Natural killer cell (primary cell): Measurements from ENCODE around the gene KIF5C. TPM values are rescaled to one million over a fixed set of nuclear protein-coding genes. Genes with fewer than 3 reads are reported as not detected.
"Not testable (repeated sequence)": the region's sequence is repeated elsewhere in the genome, so short reads cannot be mapped to it uniquely, and the experiment has no call there.

Source experiments
- ATAC-seq, 3 donors: fragments of 150-1000 bp in 2 of 3; fragments of 200-7000 bp in 1 of 3; cut with Tn5 transposase; 1 replicate in 1 of 3; 2 replicates in 2 of 3; pipeline ENCODE4 v1.10.0; 2021; ENCODE audit warnings: mild to moderate bottlenecking in 2 of 3, moderate library complexity in 2 of 3
- DNase-seq, 2 donors: peaks; one replicate each; pipeline versions ENCODE4 v3.0.0 to v3.0.0-alpha.2; 2013 to 2021; ENCODE audit warnings: mixed read lengths in 1 of 2
- H3K27ac ChIP-seq: one replicate; pipeline ENCODE4 v1.5.1; 2013; ENCODE audit warnings: mild to moderate bottlenecking, low read length
- H3K27me3 ChIP-seq: one replicate; pipeline ENCODE4 v1.6.1; 2013; ENCODE audit warnings: low read length; ENCODE audit not compliant: control insufficient read depth, insufficient read depth
- H3K36me3 ChIP-seq: one replicate; pipeline ENCODE4 v1.6.1; 2013; ENCODE audit warnings: low read length; ENCODE audit not compliant: control insufficient read depth, insufficient read depth
- H3K4me1 ChIP-seq: one replicate; pipeline ENCODE4 v1.6.1; 2013; ENCODE audit warnings: low read length; ENCODE audit not compliant: control insufficient read depth, insufficient read depth
- H3K4me3 ChIP-seq: one replicate; pipeline ENCODE4 v1.5.1; 2013; ENCODE audit warnings: low read length
- H3K9me3 ChIP-seq: one replicate; pipeline ENCODE4 v1.6.1; 2013; ENCODE audit warnings: low read length; ENCODE audit not compliant: control insufficient read depth, insufficient read depth
- H3K27ac Mint-ChIP-seq, 2 donors: one replicate each; pipeline ENCODE4 v1.8.0; 2022; ENCODE audit warnings: mild to moderate bottlenecking in 2 of 2, mixed read lengths in 2 of 2, moderate library complexity in 1 of 2
- H3K27me3 Mint-ChIP-seq, 2 donors: one replicate each; pipeline ENCODE4 v1.8.0; 2022; ENCODE audit warnings: low read depth in 2 of 2, mixed read lengths in 2 of 2
- H3K36me3 Mint-ChIP-seq: one replicate; pipeline ENCODE4 v1.8.0; 2022; ENCODE audit warnings: mixed read lengths
- H3K4me1 Mint-ChIP-seq, 2 donors: one replicate each; pipeline ENCODE4 v1.8.0; 2022; ENCODE audit warnings: mixed read lengths in 2 of 2
- H3K4me3 Mint-ChIP-seq: one replicate; pipeline ENCODE4 v1.8.0; 2022; ENCODE audit warnings: mild to moderate bottlenecking, moderate library complexity, mixed read lengths
- H3K9me3 Mint-ChIP-seq, 2 donors: one replicate each; pipeline ENCODE4 v1.8.0; 2022; ENCODE audit warnings: mixed read lengths in 2 of 2
- CTCF ChIP-seq: fragments of 200-600 bp; IDR thresholded peaks from one replicate; pipeline ENCODE4 v1.8.0; 2022; ENCODE audit warnings: antibody characterized with exemption
- WGBS: methylation state at CpG from one replicate; pipeline ENCODE4 v1.1.7; 2013; ENCODE audit warnings: missing lambda C conversion rate; ENCODE audit not compliant: insufficient coverage; 5-methylcytosine and 5-hydroxymethylcytosine counted together
- intact Hi-C: fragments of 100-400 bp; cut with micrococcal nuclease; formaldehyde crosslinking; loops from one replicate; pipeline ENCODE4 v1.14.2; 2022
- total RNA-seq, 4 donors: library from RNA; stranded (reverse); fragments of 120-200 nt in 1 of 4; gene quantifications; one replicate each; pipeline versions ENCODE4 v1.2.3 to v1.2.4, GENCODE V29; 2013 to 2022

KIF5C gene
- total RNA-seq, 3 donors from 2014 or later (not counting 1 experiment from before 2014, with no cell fraction given): 0.42 to 2.7 (median 1.8) TPM

GRCh38 chr2:148860037-148860436 is 15.0 kb upstream of the KIF5C start:
- no peak overlapping the region for H3K4me3 ChIP-seq
- Mint-ChIP-seq H3K27ac (no peak overlapping the region), H3K36me3 (no peaks in the 10 kb centered on the region), H3K4me1 (no peaks in the 10 kb centered on the region), H3K4me3 (no peak overlapping the region), H3K27me3 (peaks cover 9 to 42% of the 10 kb centered on the region in 2 donors), H3K9me3 (no peaks in the 10 kb centered on the region)
- no peaks in the 10 kb centered on the region for H3K9me3 ChIP-seq
- no peaks in the 10 kb centered on the region for H3K4me1 ChIP-seq
- TF ChIP-seq CTCF: no peak
- no peaks in the 10 kb centered on the region for H3K27me3 ChIP-seq
- intact Hi-C loops: no loop called here
- DNase-seq (no peak), ATAC-seq (no peak)
- WGBS: 93% methylated on average over 3 of the region's 3 CpGs
- H3K36me3 ChIP-seq: no peaks in the 10 kb centered on the region
- no peak overlapping the region for H3K27ac ChIP-seq

- H3K4me3 Mint-ChIP-seq: no peak overlapping the region
These were observed 13.7 kb upstream of the KIF5C start for GRCh38 chr2:148861367-148861766.

GRCh38 chr2:148862478-148862877 is 12.5 kb upstream of the KIF5C start:
- H3K4me3 Mint-ChIP-seq, H3K36me3 Mint-ChIP-seq, H3K27me3 ChIP-seq, intact Hi-C loops, H3K9me3 ChIP-seq, H3K36me3 ChIP-seq, ATAC-seq, H3K27ac ChIP-seq, H3K4me3 ChIP-seq, H3K9me3 Mint-ChIP-seq, H3K4me1 Mint-ChIP-seq, DNase-seq, H3K4me1 ChIP-seq, H3K27ac Mint-ChIP-seq: not testable (repeated sequence)
- peaks cover 18 to 48% of the 10 kb centered on the region in 2 donors for H3K27me3 Mint-ChIP-seq
- 94% methylated on average over 6 of the region's 6 CpGs for WGBS

More at GRCh38 chr2:148861367-148861766, 13.7 kb upstream of the KIF5C start:
- no peak for TF ChIP-seq CTCF
- ATAC-seq (no peak), DNase-seq (no peak)
- Histone ChIP-seq H3K4me1 (no peaks in the 10 kb centered on the region), H3K9me3 (no peaks in the 10 kb centered on the region), H3K27me3 (no peaks in the 10 kb centered on the region), H3K4me3 (no peak overlapping the region), H3K36me3 (no peaks in the 10 kb centered on the region), H3K27ac (no peak overlapping the region)
- H3K4me1 Mint-ChIP-seq: no peaks in the 10 kb centered on the region
- 85% methylated on average over 5 of the region's 5 CpGs for WGBS
- peaks cover 12 to 49% of the 10 kb centered on the region in 2 donors for H3K27me3 Mint-ChIP-seq
- no peaks in the 10 kb centered on the region for H3K9me3 Mint-ChIP-seq
- intact Hi-C loops: no loop called here
- H3K27ac Mint-ChIP-seq: no peak overlapping the region
- H3K36me3 Mint-ChIP-seq: no peaks in the 10 kb centered on the region

- Mint-ChIP-seq H3K27ac (no peak overlapping the region), H3K36me3 (peaks cover 9% of the 10 kb centered on the region), H3K27me3 (peaks cover 31 to 61% of the 10 kb centered on the region in 2 donors), H3K4me3 (no peak overlapping the region), H3K9me3 (no peaks in the 10 kb centered on the region), H3K4me1 (peaks cover 0 to 4% of the 10 kb centered on the region in 2 donors)
- no peaks in the 10 kb centered on the region for H3K9me3 ChIP-seq
- no peak for DNase-seq
- H3K27ac ChIP-seq: no peak overlapping the region
- H3K4me1 ChIP-seq: no peaks in the 10 kb centered on the region
- ATAC-seq: no peak
- intact Hi-C loops: no loop called here
- no peaks in the 10 kb centered on the region for H3K36me3 ChIP-seq
- TF ChIP-seq CTCF: no peak
- WGBS: 87% methylated on average over 5 of the region's 5 CpGs
- H3K27me3 ChIP-seq: no peaks in the 10 kb centered on the region
- H3K4me3 ChIP-seq: no peak overlapping the region
These were observed 9.5 kb upstream of the KIF5C start for GRCh38 chr2:148865512-148865911.
